HG02678 (cell line): Measurements from ENCODE around the gene NAV2.
"Not testable (repeated sequence)": the region's sequence is repeated elsewhere in the genome, so short reads cannot be mapped to it uniquely, and the experiment has no call there.

Source experiments
- ATAC-seq: cut with Tn5 transposase; IDR thresholded peaks from one replicate; pipeline ENCODE4 v1.9.1; 2021; ENCODE audit warnings: mild to moderate bottlenecking, moderate library complexity; ENCODE audit not compliant: unreplicated experiment

The NAV2 gene

DNA sequence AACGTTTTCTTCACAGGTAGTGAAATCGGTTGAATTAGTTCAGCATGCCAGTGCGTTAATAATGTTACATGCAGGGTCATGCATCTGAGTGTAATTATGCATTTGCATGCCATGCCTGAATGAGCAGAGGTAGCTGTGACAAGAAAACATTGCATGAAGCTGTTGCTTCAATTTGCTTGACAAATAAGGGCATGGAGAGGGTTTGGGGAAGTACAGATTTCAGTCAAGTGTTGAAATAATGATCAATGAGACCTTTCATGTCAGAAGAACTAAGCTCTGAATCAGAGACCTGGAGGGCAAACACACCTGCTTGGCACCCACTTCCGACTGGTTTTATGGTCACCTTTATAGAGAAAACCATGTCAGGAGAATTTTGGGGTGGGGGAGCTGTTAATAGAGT lies 226.2 kb downstream of the NAV2 start:
- ATAC-seq = peak; percentile 33

DNA sequence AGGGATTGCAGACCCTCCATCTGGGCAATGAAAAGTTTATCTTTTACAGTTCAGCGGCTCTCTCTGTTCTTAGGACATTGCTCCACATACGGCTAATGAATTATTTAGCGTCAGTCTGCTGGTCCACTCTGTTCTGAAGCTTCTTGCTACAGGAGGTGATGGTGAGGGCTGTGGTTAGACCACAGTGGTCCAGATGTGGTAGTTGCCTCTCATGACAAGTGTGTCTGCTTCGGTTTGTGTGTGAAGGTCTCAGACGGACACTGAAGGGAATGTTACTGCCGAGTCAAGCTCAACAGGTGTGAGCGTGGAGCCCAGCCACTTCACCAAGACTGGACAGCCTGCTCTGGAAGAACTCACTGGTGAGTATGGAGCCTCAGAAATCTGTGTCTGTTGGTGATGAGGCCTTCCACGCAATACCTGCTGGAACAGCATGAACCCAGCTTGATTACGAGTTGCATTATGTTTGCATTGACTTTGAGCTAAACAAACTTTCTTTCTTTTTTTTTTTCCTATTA lies 226.8 kb downstream of the NAV2 start:
- ATAC-seq = peak; percentile 60

- no peak for ATAC-seq
These were observed 228.2 kb downstream of the NAV2 start for GRCh38 chr11:19940831-19941230.

DNA sequence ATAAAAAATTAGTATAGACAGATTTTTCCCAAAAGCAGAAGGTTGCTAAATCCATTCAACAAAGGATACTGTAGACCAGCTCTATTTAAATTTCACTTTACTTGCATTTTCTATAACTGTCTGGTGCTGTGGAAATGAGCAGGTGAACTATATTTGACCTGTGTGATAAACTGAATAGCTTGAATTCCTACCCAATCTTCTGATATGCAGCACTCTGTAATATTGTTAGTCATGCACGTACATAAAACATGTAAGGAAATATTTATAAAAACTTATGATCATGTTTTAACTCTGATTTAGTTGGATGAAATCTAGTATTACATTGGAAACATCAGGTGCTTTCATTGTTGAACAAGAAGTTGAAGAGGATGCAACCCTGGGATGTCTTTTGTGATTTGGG lies 234.0 kb downstream of the NAV2 start:
- no peak for ATAC-seq

- ATAC-seq = no peak
These were observed 235.0 kb downstream of the NAV2 start for GRCh38 chr11:19947537-19948114.

DNA sequence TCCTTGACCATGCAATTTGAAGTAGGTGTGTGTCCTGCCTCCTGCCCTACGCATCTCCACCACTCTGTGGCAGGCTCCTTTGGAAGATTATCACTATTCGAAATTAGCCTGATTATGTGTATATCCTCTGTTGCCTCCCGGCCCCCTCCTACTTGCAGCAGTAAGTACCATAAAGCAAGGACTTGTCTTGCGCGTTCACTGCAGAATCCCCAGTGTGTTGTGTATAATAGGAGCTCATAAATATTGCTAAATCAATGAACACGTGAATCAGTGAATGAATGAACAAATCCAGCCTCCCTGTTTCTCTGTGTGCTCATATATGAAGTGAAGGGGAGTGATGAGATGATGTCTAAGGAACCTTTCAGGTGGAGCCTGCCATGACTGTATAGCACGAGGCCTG lies 237.0 kb downstream of the NAV2 start:
- ATAC-seq = no peak

GRCh38 chr11:19951558-19952115 lies 239.0 kb downstream of the NAV2 start:
- ATAC-seq = peak; percentile 91

- no peak for ATAC-seq
These were observed 239.5 kb downstream of the NAV2 start for GRCh38 chr11:19952116-19952605.

GRCh38 chr11:19952911-19953310 lies 240.3 kb downstream of the NAV2 start:
- ATAC-seq = no peak

GRCh38 chr11:19953336-19953735 lies 240.7 kb downstream of the NAV2 start:
- ATAC-seq = no peak

- no peak for ATAC-seq
These were observed 241.3 kb downstream of the NAV2 start for GRCh38 chr11:19953909-19954308.

- no peak for ATAC-seq
These were observed 242.3 kb downstream of the NAV2 start for GRCh38 chr11:19954899-19955298.

GRCh38 chr11:19955660-19956059 lies 243.0 kb downstream of the NAV2 start:
- ATAC-seq = no peak

- ATAC-seq = no peak
These were observed 243.6 kb downstream of the NAV2 start for GRCh38 chr11:19956228-19956627.

GRCh38 chr11:19957294-19957943 lies 244.8 kb downstream of the NAV2 start:
- no peak for ATAC-seq

DNA sequence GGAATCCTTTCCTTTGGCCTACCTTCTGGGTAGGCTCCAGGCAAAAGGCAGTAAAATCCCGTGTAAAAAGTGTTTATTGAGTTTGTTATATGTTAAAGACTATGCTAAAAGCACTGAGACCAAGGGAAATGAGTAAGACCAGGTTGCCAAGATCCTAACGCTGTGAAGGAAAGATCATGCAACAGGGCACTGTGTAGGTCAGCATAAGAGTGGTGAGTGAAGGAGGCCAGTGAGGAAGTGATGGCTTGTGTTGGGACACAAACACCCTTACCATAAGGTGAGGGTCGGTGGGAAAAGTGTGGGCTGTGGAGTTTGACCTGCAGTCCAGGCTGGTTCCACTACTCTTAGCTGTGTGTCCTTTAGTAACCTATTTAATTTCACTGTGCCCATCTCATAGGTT lies 245.6 kb downstream of the NAV2 start:
- no peak for ATAC-seq

GRCh38 chr11:19959210-19959609 lies 246.6 kb downstream of the NAV2 start:
- no peak for ATAC-seq

DNA sequence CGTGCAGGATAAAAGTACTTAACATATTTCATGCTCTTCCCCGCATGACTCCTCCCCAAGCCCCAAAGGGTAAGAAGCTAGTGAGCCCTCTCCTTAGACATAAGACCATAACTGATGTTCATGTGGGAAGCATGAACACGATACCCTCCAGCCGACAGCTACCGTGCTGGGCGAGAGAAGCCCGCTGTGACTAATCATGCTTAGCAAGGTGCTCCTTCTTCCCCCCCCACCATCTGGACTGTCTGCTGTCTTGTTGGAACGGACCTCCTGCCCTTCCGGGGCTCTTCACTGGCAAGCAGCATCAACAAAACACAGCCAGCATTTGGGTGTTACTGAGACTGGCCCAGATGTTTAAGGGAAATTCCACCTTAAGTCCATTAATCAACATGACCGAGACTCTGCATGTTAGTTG lies 247.0 kb downstream of the NAV2 start:
- ATAC-seq = no peak

DNA sequence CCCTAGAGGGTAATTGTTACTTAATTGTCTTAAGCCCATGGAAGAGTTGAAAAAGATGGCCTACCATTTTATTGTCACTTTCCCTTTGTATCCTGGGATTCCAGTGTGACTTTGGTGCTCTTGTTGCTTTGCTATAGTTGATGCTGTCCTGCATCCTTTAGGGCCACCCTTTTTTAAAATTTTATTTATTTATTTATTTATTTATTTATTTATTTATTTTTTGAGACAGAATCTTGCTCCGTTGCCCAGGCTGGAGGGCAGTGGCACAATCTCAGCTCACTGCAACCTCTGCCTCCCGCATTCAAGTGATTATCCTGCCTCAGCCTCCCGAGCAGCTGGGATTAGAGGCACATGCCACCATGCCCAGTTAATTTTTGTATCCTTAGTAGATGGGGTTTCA lies 247.8 kb downstream of the NAV2 start:
- ATAC-seq = not testable (repeated sequence)

DNA sequence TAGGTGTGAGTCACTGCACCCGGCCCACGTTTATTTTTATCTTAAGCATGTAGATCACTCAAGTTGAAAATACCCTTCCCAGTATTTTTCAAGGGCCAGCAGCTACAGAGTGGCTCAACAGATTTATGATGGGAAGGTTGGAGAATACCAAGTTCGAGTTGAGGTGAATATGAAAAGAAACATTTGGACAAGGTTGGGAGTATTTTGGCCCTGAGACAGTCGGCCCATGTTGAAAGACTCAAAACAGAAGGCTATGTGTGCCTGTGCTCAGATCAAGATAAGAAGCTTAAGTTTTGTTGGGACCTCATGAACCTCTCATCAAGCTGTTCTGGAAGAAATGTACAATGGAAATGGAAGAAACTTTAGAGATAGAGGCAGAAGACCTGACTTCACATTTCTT lies 248.6 kb downstream of the NAV2 start:
- ATAC-seq = no peak

DNA sequence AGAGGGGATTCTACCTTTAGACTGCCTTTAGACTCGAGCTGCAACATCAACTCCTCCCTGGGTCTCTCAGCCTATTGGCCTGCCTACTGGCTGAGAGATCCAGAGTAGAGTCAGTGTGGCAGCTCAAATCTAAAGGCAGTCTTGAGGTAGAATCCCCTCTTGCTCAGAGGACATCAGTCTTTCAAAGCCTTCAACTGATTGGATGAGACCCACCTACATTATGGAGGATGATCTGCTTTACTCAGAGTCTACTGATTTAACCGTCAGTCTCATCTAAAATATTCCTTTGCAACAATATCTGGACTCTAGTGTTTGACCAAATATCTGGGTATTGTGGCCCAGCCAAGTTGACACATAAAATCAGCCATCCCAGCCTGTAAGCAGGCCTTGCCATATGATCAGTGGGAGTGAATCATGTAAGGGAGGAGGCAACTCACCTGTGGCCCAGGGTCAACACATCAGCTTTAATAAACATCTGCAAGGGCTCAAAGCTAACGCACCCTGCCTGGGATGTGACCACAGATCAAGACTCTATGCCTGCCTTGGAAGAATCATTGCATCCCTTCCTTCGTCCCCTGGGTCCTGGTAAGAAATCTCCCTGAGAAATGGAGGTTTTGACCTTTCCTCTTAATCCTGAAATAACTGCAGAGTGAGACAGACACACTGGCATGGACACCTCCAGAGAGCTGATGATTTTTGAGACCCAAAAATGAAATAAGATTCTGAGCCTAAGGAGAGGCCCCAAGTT lies 249.6 kb downstream of the NAV2 start:
- no peak for ATAC-seq

- no peak for ATAC-seq
These were observed 250.2 kb downstream of the NAV2 start for GRCh38 chr11:19962801-19963175.
